GM12801 (cell line): ENCODE measurements around the gene LSM14A.

ENCODE experiments used
- TF ChIP-seq, protein P1 (sequence below): IDR thresholded peaks from one replicate; pipeline ENCODE4 v1.5.1; 2011; ENCODE audit warnings: control low read depth; ENCODE audit not compliant: insufficient read length; ENCODE audit errors: extremely low read depth

Gene LSM14A

DNA sequence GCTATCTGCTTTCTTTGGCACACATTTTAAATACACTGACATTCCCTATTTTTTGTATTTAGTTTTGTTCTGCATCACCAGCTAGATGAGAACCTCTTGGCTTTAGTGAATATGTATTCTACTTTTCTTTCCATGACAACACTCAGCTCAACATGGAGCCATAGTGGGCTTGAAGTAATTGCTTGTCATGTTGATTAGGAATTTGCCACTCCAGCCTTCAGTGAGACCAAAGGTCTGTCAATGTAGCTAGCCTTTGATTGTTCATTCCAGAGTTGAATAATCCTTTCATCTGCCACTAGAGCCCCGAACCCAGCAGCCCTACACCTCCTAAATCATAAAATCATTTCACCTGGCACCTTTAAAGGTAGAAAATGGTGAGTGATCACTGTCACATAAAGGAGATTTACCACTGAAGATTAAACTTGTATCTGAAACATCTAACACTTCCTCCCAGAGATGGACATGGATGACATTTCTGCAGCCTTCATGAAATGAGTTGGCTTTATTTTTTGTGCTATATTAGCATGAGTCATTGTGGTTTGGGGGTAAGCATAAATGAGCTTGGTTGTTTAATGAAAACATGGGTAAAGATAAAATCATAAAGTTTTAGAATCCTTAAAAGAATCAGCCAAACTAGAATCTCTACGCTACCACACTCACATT lies 52.8 kb downstream of the LSM14A start:
- TF ChIP-seq, protein P1, sequence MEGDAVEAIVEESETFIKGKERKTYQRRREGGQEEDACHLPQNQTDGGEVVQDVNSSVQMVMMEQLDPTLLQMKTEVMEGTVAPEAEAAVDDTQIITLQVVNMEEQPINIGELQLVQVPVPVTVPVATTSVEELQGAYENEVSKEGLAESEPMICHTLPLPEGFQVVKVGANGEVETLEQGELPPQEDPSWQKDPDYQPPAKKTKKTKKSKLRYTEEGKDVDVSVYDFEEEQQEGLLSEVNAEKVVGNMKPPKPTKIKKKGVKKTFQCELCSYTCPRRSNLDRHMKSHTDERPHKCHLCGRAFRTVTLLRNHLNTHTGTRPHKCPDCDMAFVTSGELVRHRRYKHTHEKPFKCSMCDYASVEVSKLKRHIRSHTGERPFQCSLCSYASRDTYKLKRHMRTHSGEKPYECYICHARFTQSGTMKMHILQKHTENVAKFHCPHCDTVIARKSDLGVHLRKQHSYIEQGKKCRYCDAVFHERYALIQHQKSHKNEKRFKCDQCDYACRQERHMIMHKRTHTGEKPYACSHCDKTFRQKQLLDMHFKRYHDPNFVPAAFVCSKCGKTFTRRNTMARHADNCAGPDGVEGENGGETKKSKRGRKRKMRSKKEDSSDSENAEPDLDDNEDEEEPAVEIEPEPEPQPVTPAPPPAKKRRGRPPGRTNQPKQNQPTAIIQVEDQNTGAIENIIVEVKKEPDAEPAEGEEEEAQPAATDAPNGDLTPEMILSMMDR = no peak

DNA sequence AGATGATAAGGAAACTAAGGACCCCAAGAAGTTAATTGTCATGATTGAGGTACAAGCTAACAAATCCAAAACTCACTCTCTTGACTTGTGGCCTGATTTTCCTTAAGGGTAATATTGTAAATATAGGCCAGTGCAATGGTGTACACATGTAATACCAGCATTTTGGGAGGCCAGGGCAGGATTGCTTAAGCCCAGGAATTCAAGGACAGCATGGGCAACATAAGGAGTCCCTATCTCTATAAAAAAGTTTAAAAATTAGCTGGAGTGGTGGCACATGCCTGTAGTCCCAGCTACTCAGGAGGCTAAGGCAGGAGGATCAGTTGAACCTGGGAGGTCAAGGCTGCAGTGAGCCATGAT lies 53.3 kb downstream of the LSM14A start:
- TF ChIP-seq, protein P1 = no peak

DNA sequence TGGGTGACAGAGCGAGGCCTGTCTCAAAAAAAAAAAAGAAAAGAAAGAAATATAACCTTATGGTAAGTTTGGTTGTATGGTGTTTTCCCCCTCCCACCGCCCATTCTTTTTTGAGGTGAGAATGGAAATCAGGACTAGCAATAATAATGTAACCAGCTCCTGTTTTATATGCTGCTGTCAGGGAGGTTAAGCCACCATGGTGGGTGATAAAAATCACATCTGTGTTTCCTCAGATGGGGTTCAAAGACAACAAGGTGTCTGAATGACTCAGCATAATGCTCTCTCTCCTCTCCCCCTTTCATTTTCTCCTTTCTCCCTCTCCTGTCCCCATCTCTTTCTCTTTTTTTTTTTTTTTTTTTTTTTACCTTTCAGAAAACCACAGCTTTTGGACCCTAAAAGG lies 53.7 kb downstream of the LSM14A start:
- TF ChIP-seq, protein P1 = no peak

DNA sequence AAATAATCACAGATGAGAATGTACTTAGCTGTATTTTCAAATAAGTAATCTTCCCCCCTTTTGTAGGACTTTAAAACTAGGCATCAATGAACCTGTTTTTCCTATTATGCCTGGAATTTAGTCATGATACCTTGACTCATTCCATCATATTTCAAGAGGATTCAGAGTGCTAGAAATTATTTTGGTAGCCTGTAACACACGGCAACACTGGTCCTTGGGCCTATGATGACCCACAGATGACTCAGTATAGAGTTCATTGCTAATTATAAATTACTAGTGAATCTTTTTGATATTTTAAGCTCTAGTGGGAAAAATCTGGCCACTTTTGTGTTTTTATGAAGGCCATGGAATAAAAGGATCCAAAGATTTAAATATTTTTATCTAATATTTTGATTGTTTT lies 56.0 kb downstream of the LSM14A start:
- TF ChIP-seq, protein P1 = no peak

DNA sequence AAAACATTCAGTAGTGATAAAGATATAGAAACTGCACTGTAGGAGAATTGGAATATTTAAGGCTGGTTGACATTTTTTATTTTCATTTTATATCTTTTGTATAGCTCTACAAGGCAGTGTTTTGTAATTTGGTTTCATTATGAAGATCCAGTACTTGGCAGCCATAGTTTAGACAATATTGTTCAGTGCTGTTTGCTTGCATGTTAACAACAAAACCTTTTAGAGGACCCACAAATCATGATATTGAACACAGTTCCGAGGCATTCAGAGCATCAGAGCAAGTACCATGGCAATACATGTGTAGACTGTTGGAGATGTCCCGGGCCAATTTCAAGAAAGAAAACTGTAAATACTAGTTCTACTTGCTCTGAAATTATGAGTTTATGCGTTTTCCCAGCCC lies 56.5 kb downstream of the LSM14A start:
- TF ChIP-seq, protein P1 = no peak

DNA sequence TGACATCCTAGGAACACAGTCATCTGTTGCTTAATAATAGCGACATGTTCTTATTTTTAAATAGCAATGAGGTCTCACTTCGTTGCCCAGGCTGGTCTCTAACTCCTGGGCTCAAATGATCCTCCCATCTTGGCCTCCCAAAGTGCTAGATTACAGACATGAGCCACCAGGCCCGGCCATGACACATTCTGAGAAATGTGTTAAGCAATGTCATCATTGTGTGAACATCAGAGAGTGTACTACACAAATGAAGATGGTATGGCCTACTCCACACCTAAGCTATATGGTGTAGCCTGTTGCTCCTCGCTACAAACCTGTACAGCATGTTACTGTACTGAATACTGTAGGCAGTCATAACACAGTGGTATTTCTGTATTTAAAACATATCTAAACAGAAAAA lies 57.4 kb downstream of the LSM14A start:
- TF ChIP-seq, protein P1 = no peak

DNA sequence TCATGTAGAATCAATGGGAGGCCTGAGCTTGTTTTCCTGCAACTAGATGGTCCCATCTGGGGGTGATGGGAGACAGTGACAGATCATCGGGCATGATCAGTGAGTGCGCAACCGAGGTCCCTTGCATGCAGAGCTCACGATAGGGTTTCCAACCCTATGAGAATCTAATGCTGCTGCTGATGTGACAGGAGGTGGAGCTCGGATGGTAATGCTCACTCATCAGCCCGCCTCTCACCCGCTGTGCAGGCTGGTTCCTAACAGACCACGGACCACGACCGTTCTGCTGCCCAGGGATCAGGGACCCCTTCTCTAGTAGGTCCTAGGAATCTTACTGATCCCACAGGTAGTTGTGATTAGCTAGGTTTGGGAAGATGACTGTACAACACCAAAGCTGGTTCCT lies 58.5 kb downstream of the LSM14A start:
- TF ChIP-seq, protein P1 = no peak
